ENCODE measurements around the gene MESP2. TPM values are rescaled to one million over a fixed set of nuclear protein-coding genes. Genes with fewer than 3 reads are reported as not detected.
A peak's percentile ranks its signal among the peaks of the same experiment; 100 is the strongest.

MESP2 gene, protein sequence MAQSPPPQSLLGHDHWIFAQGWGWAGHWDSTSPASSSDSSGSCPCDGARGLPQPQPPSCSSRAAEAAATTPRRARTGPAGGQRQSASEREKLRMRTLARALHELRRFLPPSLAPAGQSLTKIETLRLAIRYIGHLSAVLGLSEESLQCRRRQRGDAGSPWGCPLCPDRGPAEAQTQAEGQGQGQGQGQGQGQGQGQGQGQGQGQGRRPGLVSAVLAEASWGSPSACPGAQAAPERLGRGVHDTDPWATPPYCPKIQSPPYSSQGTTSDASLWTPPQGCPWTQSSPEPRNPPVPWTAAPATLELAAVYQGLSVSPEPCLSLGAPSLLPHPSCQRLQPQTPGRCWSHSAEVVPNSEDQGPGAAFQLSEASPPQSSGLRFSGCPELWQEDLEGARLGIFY
- polyA plus RNA-seq (ENCODE audit: insufficient read length in 4 of 4), result under 1 TPM; 0.24 to 0.96 (median 0.36) TPM

- DNase-seq (ENCODE audit: low read depth in 4 of 4, low spot score in 3 of 4), result peak; percentile 60 to 66 (median 64)
These were observed at the start of gene MESP2 for GRCh38 chr15:89776274-89777072. MESP2 (plus strand) TSS chr15:89776332; CDS start chr15:89776358, 26 bp downstream.

DNA sequence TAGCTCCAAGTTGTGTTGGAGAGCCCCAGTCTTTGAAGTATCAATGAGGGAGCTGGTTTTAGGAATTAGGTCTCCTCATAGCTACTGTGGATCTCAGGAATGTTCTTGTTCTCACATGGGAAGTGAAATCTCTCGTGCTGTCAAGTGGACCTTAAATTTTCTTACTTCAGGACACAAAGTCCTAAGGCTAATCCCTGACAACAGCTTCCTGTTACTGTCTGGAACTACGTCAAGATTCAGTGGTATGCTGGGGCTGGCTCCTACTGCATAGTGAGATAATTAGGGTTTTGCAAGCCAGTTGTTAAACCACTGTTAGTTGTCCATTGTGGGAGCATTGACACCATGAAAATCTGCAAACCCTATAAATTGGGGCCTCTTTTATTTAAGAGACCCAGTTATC lies 47.9 kb upstream of the MESP2 start:
- no peak for DNase-seq (ENCODE audit: low read depth in 4 of 4, low spot score in 3 of 4)

DNA sequence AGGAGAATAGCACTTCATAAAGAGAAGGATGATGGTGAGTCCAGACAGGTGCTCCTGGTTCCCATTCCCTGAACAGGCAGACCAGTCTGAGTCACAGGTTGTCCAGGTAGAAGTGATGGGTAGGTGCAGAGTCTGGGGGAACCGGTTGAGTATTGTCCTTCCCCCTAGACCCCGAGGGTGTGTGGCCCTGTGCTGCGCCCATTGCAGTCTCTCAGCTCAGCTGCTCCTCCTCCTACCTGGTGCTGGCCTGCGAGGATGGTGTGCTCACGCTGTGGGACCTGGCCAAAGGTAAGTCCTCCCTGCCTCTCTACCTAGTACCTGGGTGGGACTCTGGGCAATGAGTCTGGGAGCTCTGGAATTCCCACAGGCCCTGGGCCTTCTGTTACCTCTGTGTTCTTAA lies 44.9 kb upstream of the MESP2 start:
- DNase-seq (ENCODE audit: low read depth in 4 of 4, low spot score in 3 of 4), result no peak

DNA sequence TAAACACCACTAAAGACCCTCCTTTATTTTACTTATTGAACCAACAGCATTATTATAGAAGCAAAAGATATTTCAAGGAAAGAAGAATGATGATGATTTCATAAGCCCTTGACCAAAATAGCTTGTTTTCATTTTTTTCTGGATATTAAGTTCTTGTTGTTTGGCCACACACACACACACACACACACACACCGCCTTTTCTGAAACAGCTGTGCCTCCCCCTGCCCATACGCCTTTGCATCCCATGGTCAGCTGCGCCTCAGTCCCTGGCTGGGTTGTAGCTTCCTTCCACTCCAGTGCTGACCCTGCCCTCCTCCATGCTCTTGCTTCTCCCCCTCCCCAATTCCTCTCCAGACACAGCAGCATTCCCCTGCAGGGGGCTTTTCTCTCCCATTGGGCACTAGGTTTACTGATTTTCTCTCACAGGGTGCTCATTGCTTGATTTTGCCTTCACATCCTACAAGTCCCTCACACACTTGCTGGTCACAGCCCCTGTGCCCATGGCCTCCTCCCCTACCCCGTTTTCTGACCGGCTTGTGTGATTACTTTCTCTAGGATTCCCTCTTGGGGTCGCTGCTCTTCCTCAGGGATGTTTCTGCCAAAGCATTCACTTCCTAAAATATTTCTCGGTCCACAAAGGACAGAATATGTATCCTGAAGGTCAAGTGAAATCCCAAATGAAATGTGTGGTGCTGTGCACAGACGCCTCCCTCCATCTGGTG lies 43.5 kb upstream of the MESP2 start:
- DNase-seq (ENCODE audit: low read depth in 4 of 4, low spot score in 3 of 4), result no peak

GRCh38 chr15:89735773-89736172 lies 40.4 kb upstream of the MESP2 start:
- no peak for DNase-seq (ENCODE audit: low read depth in 4 of 4, low spot score in 3 of 4)

DNA sequence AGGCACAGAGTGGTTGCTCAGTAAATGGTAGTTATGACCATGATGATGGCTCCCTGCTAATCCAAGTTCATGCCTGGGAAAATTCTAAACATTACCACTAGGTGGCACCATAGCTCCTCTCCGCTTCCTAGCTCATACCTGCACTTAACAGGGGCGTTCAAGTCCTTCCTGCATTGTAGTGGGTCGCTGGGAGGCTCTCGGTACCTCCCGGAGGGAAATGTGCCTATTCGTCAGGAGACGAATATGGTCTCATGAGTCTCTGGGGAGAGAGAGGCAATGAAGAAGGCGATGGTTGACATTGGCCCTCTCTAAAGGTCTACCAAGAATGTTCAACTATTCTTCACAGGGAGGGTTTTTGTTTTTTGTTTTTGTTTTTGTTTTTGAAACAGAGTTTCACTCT lies 36.0 kb upstream of the MESP2 start:
- DNase-seq (ENCODE audit: low read depth in 4 of 4, low spot score in 3 of 4), result peak in 2 of 4 donors; percentile 52 to 65

DNA sequence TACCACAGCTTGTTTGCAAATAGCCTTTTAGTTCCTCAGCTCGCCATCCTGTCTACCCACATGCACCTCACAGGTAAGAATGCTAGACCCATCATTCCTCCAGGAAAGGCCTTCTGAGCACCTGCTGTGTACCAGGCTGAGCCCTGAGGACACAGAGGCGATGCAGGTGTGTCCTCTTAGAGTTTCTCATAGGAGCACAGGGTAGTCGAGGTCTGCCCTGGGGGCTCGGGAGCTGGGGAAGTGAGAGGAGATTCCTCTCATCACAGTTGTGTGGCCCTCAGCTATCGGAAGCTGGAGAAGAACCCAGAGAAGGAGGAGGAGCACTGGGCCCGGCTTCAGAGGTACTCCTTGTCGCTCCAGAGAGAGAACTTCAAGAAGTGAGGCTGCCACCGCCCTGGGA lies 33.1 kb upstream of the MESP2 start:
- DNase-seq (ENCODE audit: low read depth in 4 of 4, low spot score in 3 of 4), result no peak

- DNase-seq (ENCODE audit: low read depth in 4 of 4, low spot score in 3 of 4), result no peak
These were observed 32.5 kb upstream of the MESP2 start for GRCh38 chr15:89743594-89743993.

DNA sequence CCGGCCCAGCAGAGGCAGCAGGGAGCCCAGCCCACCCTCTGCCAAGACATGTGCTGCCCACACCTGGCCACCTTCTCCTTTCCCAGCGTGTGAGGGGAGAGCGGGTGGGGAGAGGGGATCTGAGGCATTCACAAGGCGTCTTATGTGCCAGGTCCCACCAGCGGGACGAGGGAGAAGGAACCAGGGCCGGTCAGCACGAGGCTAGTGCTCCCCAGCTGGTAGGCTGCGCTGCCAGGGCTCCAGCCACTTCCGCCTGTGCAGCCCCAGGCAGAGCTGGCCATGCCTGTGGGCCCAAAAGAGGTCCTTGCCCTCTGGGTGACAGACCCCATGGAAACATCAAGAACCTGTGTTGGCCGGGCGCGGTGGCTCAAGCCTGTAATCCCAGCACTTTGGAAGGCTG lies 31.0 kb upstream of the MESP2 start:
- no peak for DNase-seq (ENCODE audit: low read depth in 4 of 4, low spot score in 3 of 4)

GRCh38 chr15:89745768-89746167 lies 30.4 kb upstream of the MESP2 start:
- DNase-seq (ENCODE audit: low read depth in 4 of 4, low spot score in 3 of 4), result no peak

DNA sequence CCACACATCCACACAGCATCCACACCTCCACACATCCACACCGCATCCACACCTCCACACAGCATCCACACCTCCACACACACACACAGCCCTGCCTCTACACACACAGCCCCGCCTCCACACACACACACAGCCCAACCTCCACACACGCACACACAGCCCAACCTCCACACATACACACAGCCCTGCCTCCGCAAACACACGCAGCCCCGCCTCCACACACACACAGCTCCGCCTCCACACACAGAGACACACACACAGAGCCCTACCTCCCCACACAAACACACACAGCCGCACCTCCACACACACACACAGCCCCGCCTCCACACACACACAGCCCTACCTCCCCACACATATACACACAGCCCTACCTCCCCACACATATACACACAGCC lies 29.7 kb upstream of the MESP2 start:
- no peak for DNase-seq (ENCODE audit: low read depth in 4 of 4, low spot score in 3 of 4)

DNA sequence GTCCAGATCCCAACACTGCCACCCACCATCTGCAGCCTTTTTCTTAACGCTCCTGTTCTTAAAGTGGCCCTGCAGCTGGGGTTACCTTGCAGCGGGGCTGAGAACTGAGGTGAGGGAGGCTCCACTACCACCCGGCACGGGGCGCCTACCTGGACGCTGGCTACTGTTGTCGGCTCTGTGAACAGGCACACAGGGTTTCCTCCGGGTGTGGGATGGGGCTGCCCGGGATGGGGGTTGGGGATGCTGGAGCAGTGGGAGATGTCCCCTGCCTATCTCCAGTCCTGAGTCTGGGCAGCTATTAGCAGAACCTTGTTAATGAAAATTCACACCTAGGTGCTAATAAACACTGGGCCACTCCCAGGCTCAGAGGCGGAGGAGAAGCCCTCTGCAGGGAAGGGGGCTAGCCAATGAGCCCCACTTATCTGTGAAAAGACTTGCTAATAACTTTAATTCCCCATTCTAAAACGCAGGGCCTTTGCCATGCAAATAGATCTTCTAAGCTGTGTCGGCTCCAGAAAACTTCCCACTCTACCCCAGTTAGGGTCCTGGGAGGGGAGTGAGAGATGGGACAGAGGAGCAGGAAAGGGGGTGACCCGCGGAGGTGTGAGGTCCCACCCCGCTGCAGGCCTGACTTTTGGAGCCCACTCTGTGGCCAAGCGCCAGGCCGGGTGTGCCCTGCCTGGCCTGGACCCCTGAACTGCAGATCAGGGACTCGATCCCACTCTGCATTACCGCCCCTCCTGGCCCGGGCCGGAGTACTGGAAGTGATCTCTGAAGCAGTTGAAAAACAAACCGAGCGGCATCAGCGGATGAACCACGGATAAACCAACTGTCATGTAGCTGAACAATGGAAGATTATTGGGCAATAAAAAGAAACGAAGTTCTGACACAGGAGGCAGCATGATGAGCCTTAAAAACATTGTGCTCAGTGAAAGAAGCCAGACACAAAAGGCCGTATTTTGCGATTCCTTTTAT lies 28.1 kb upstream of the MESP2 start:
- no peak for DNase-seq (ENCODE audit: low read depth in 4 of 4, low spot score in 3 of 4)

GRCh38 chr15:89749054-89749453 lies 27.1 kb upstream of the MESP2 start:
- DNase-seq (ENCODE audit: low read depth in 4 of 4, low spot score in 3 of 4), result no peak

- DNase-seq (ENCODE audit: low read depth in 4 of 4, low spot score in 3 of 4), result no peak
These were observed 26.6 kb upstream of the MESP2 start for GRCh38 chr15:89749526-89749925.

GRCh38 chr15:89749951-89750559 lies 26.1 kb upstream of the MESP2 start:
- no peak for DNase-seq (ENCODE audit: low read depth in 4 of 4, low spot score in 3 of 4)

- DNase-seq (ENCODE audit: low read depth in 4 of 4, low spot score in 3 of 4), result peak; percentile 74 to 80 (median 78)
These were observed 25.3 kb upstream of the MESP2 start, which contains the start of gene MESP1 for GRCh38 chr15:89750560-89751542. MESP1 (minus strand) TSS chr15:89751249; CDS start chr15:89751231, 18 bp downstream.

- DNase-seq (ENCODE audit: low read depth in 4 of 4, low spot score in 3 of 4), result no peak
These were observed 24.4 kb upstream of the MESP2 start for GRCh38 chr15:89751748-89752147.

- DNase-seq (ENCODE audit: low read depth in 4 of 4, low spot score in 3 of 4), result no peak
These were observed 22.3 kb upstream of the MESP2 start for GRCh38 chr15:89753855-89754254.
